DND-41 (cell line): Measurements from ENCODE around the gene PERM1.

Experiments
- ATAC-seq: fragments of 200-7000 bp; cut with Tn5 transposase; 3 replicates; pipeline ENCODE4 v1.9.1; 2021; ENCODE audit warnings: low read depth; ENCODE audit not compliant: insufficient read depth
- DNase-seq: peaks from one replicate; pipeline ENCODE4 v3.0.0-alpha.2; 2020
- H2AFZ ChIP-seq: 2 replicates; pipeline ENCODE4 v1.6.0; 2012; ENCODE audit warnings: low read depth, low read length
- H3K27ac ChIP-seq: 2 replicates; pipeline ENCODE4 v1.5.1; 2012; ENCODE audit warnings: low read length, inconsistent platforms
- H3K27me3 ChIP-seq: fragments of 200-600 bp; sonication (generic); 2 replicates; pipeline ENCODE4 v1.6.0; 2012; ENCODE audit warnings: low read length, mild to moderate bottlenecking, inconsistent platforms; ENCODE audit not compliant: insufficient read depth, poor library complexity
- H3K36me3 ChIP-seq: 2 replicates; pipeline ENCODE4 v1.5.1; 2012; ENCODE audit warnings: low read length, inconsistent platforms; ENCODE audit not compliant: insufficient read depth
- H3K4me1 ChIP-seq: 2 replicates; pipeline ENCODE4 v1.5.1; 2012; ENCODE audit warnings: mild to moderate bottlenecking, low read length; ENCODE audit not compliant: insufficient read depth
- H3K4me2 ChIP-seq: 2 replicates; pipeline ENCODE4 v1.6.0; 2012; ENCODE audit warnings: mild to moderate bottlenecking, moderate library complexity, low read length, inconsistent platforms; ENCODE audit not compliant: insufficient read depth
- H3K4me3 ChIP-seq, 2 experiments: fragments of 200-600 bp in 1 of 2; shearing (Covaris generic) in 1 of 2; 2 replicates each; pipeline ENCODE4 v1.5.1; 2012 to 2016; ENCODE audit warnings: inconsistent platforms in 2 of 2, low read length in 2 of 2, mild to moderate bottlenecking in 2 of 2, low read depth in 1 of 2, moderate library complexity in 1 of 2
- H3K79me2 ChIP-seq: 2 replicates; pipeline ENCODE4 v1.6.0; 2012; ENCODE audit warnings: low read length, inconsistent platforms; ENCODE audit not compliant: insufficient read depth
- H3K9ac ChIP-seq: 2 replicates; pipeline ENCODE4 v1.6.0; 2012; ENCODE audit warnings: low read depth, mild to moderate bottlenecking, inconsistent platforms, low read length, moderate library complexity
- H3K9me3 ChIP-seq: 2 replicates; pipeline ENCODE4 v1.5.1; 2012; ENCODE audit warnings: low read length, moderate library complexity, mild to moderate bottlenecking, inconsistent platforms; ENCODE audit not compliant: insufficient read depth, severe bottlenecking
- H4K20me1 ChIP-seq: 2 replicates; pipeline ENCODE4 v1.6.0; 2012; ENCODE audit warnings: low read length; ENCODE audit not compliant: insufficient read depth
- CTCF ChIP-seq: IDR thresholded peaks from 2 replicates; pipeline ENCODE4 v1.5.1; 2012; ENCODE audit warnings: borderline replicate concordance, low read length, moderate library complexity, mild to moderate bottlenecking; ENCODE audit not compliant: poor library complexity, severe bottlenecking; ENCODE audit errors: extremely low read depth
- EZH2 ChIP-seq: IDR thresholded peaks from 3 replicates; pipeline ENCODE4 v1.6.1; 2012; ENCODE audit warnings: borderline replicate concordance, low read depth, mild to moderate bottlenecking, moderate library complexity, low read length, inconsistent platforms; ENCODE audit not compliant: severe bottlenecking

The PERM1 gene

GRCh38 chr1:1023700-1024099 is 41.8 kb upstream of the PERM1 start:
- peaks cover 47% of the 10 kb centered on the region for H4K20me1 ChIP-seq
- H3K36me3 ChIP-seq, result no peaks in the 10 kb centered on the region
- ATAC-seq (no peak), DNase-seq (no peak)
- H3K9me3 ChIP-seq, result no peaks in the 10 kb centered on the region
- TF ChIP-seq EZH2 (no peak), CTCF (no peak)
- H3K79me2 ChIP-seq, result no peaks in the 10 kb centered on the region
- no peak overlapping the region for H3K4me2 ChIP-seq
- H3K9ac ChIP-seq, result no peak overlapping the region
- no peaks in the 10 kb centered on the region for H3K27me3 ChIP-seq
- no peak overlapping the region for H3K4me3 ChIP-seq
- no peak overlapping the region for H2AFZ ChIP-seq
- H3K27ac ChIP-seq, result no peak overlapping the region
- H3K4me1 ChIP-seq, result peaks cover 20% of the 10 kb centered on the region

GRCh38 chr1:1022302-1023009 is 40.6 kb upstream of the PERM1 start:
- Histone ChIP-seq H3K4me2 (no peak overlapping the region), H3K4me1 (peaks cover 20% of the 10 kb centered on the region), H2AFZ (no peak overlapping the region), H4K20me1 (peaks cover 41% of the 10 kb centered on the region), H3K9ac (no peak overlapping the region), H3K79me2 (no peaks in the 10 kb centered on the region), H3K36me3 (no peaks in the 10 kb centered on the region), H3K9me3 (no peaks in the 10 kb centered on the region), H3K27me3 (no peaks in the 10 kb centered on the region), H3K27ac (no peak overlapping the region), H3K4me3 (no peak overlapping the region)
- DNase-seq (no peak), ATAC-seq (no peak)
- no peak for TF ChIP-seq EZH2
- no peak for TF ChIP-seq CTCF

GRCh38 chr1:1021920-1022259 is 40.0 kb upstream of the PERM1 start:
- DNase-seq (no peak), ATAC-seq (no peak)
- Histone ChIP-seq H3K36me3 (no peaks in the 10 kb centered on the region), H3K9me3 (no peaks in the 10 kb centered on the region), H3K27me3 (no peaks in the 10 kb centered on the region), H3K9ac (no peak overlapping the region), H3K4me2 (no peak overlapping the region), H3K4me3 (no peak overlapping the region), H4K20me1 (peaks cover 36% of the 10 kb centered on the region), H3K79me2 (no peaks in the 10 kb centered on the region), H3K4me1 (peaks cover 20% of the 10 kb centered on the region), H3K27ac (no peak overlapping the region), H2AFZ (no peak overlapping the region)
- TF ChIP-seq CTCF (no peak), EZH2 (no peak)
